Activated CD4-positive, alpha-beta memory T cell treated with anti-CD3 and anti-CD28 coated beads for 36 hours (primary cell): Measurements from ENCODE around the gene APOM. TPM values are rescaled to one million over a fixed set of nuclear protein-coding genes. Genes with fewer than 3 reads are reported as not detected.

Experiments used
- CTCF ChIA-PET: fragments of 350-600 bp; sonication (Branson Sonifier 250); formaldehyde crosslinking; loops from one replicate; lab custom pipeline; 2021; ENCODE audit warnings: antibody characterized with exemption, inconsistent platforms; lab: Charles Lee
- POLR2A ChIA-PET: fragments of 350-600 bp; sonication (Branson Sonifier 250); formaldehyde crosslinking; loops from one replicate; lab custom pipeline; 2021; ENCODE audit warnings: antibody characterized with exemption; lab: Charles Lee
- DNase-seq: peaks from one replicate; pipeline ENCODE4 v3.0.0-alpha.2; 2020
- H3K27ac Mint-ChIP-seq: one replicate; pipeline ENCODE4 v1.8.0; 2021; ENCODE audit warnings: mixed read lengths
- H3K27me3 Mint-ChIP-seq: one replicate; pipeline ENCODE4 v1.8.0; 2021; ENCODE audit warnings: mixed read lengths
- H3K36me3 Mint-ChIP-seq: one replicate; pipeline ENCODE4 v1.8.0; 2021; ENCODE audit warnings: mixed read lengths
- H3K4me1 Mint-ChIP-seq: one replicate; pipeline ENCODE4 v1.8.0; 2021; ENCODE audit warnings: low read depth, mixed read lengths
- H3K4me3 Mint-ChIP-seq: one replicate; pipeline ENCODE4 v1.8.0; 2021; ENCODE audit warnings: mild to moderate bottlenecking, mixed read lengths
- H3K9me3 Mint-ChIP-seq: one replicate; pipeline ENCODE4 v1.8.0; 2021; ENCODE audit warnings: mixed read lengths
- intact Hi-C: fragments of 100-400 bp; cut with micrococcal nuclease; formaldehyde crosslinking; loops from one replicate; pipeline ENCODE4 v1.15.1; 2023
- total RNA-seq, 2 experiments: library from RNA; stranded (reverse); gene quantifications; one replicate each; pipeline ENCODE4 v1.2.3, GENCODE V29; 2021

Gene APOM
- 1 to 10 TPM; 2.9 to 3.1 TPM for total RNA-seq

DNA sequence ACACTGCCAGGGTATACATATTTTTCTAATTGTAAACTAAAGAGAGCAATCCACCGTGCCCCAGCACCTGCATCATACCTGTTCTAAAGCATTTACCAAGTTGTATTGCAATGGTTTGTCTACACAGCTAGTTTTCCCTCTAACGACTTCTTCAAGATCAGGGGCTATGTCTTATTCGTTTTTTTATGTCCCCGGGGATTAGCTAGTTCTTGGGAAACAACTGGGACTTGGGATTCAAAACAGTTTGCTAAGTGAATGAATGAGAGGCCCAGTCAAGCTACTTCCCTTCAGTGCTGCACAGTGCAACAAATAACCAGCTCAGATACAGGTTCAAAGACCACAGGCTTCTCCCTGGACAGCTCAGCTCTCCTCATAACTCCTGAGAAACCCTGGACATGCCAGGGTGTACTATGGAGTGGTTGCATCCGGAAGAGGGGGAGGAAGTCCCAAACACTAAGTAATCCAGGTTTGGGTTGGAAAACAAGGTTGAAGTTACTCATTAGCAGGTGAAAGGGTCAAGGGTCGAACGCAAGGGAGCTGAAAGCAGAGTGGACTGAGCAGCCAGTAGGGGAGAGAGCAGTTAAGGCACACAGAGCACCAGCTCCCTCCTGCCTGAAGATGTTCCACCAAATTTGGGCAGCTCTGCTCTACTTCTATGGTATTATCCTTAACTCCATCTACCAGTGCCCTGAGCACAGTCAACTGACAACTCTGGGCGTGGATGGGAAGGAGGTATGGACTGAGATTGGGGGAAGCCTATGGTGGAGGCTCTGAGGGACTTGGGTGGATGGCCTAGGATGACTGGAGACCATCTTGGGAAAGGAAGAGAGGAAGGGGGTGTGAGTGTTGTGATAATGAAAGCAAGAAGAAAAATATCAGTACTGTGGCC, at the start of gene APOM:
TSS of gene APOM (plus strand) at position 546 of the 889 bp plus-strand sequence. CDS start at position 619, 73 bp downstream.
- CTCF ChIA-PET: interaction anchor here (1.2 to 1.4 kb wide), 2 partner anchors 74 to 110 kb away, joined by 3 to 4 read pairs; partner anchors contain the start of genes ATP6V1G2 and LTB
- no peak for DNase-seq
- POLR2A ChIA-PET: interaction anchor here (6.1 kb wide), 1 partner anchor 7 kb away, joined by 92 read pairs; the partner anchor contains the start of genes C6orf47, CSNK2B and GPANK1
- H3K4me3 Mint-ChIP-seq: no peak within 1 kb of the TSS
- H3K27me3 Mint-ChIP-seq: no peaks in the 10 kb centered on the region
- intact Hi-C loops: no loop called here
- H3K4me1 Mint-ChIP-seq: peaks cover 59% of the 10 kb centered on the region
- H3K9me3 Mint-ChIP-seq: no peaks in the 10 kb centered on the region
- H3K36me3 Mint-ChIP-seq: peaks cover 41% of the 10 kb centered on the region
- peak within 1 kb of the TSS; percentile 39 for H3K27ac Mint-ChIP-seq

DNA sequence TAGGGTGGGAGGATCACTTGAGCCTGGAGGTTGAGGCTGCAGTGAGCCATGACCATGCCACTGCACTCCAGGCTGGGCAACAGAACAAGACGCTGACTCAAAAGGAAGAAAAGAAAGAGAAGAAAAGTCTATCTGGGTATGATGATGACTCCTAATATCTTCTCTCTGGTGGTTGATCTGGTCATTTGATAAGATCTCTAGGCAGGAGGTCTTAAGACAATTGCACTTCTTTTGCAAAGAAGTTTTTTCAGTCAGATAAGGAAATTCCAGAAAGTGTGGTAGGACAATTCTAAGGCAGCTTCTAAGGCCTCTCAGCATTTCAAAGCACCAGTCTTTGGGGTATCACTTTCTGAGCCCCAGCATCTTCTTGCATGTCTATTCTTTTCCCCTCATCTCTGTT, 48.4 kb upstream of the APOM start:
- DNase-seq: no peak

DNA sequence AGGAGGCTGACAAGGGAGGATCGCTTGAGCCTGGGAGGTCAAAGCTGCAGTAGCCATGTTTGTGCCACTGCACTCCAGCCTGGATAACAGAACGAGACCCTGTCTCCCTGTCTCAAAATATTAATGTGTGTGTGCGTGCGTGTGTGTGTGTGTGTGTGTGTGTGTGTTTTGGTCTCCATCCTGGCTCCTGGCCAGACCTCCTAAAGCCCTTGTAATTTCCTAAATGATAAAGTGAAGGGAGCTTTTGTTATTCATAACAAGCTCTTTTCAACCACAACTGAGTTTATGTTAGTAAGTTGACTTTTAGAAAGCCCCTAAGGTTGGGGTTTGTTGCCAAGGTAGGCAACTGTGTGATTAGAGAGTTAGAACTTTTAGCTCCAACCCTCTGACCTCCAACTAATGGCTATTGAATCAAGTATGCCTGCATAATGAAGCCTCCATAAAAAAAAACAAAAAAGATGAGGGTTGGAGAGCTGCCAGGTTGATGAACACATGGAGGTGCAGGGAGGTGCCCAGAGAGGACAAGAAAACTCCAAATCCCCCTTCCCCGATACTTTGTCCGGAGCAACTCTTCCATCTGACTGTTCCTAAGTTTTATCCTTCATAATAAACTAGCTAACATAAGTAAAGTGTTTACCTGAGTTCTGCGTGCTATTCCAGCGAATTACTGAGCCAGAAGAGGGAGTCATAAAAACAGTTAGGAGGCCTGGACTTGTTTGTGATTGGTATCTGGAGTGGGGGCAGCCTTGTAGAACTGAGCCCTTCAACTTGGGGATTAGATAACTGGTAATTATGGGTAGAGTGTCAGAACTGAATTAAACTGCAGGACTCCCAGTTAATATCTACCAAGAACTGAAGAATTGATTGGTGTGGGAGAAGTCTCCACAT, 45.9 kb upstream of the APOM start:
- no peak overlapping the region for H3K4me3 Mint-ChIP-seq
- no peaks in the 10 kb centered on the region for H3K27me3 Mint-ChIP-seq
- no peak for DNase-seq
- H3K4me1 Mint-ChIP-seq: peaks cover under 1% of the 10 kb centered on the region
- CTCF ChIA-PET: interaction anchor here (1.6 to 4.0 kb wide), 3 partner anchors 12 to 68 kb away, joined by 3 to 27 read pairs (median 7); partner anchors contain the start of gene DDX39B
- POLR2A ChIA-PET: interaction anchor here (0.7 kb wide), 2 partner anchors 21 to 115 kb away, joined by 4 read pairs; no protein-coding TSS in a partner anchor
- intact Hi-C loops: loop anchor here (10.0 kb wide), 1 partner anchor 275 kb away; no protein-coding TSS in a partner anchor
- no peaks in the 10 kb centered on the region for H3K36me3 Mint-ChIP-seq
- H3K9me3 Mint-ChIP-seq: no peaks in the 10 kb centered on the region
- no peak overlapping the region for H3K27ac Mint-ChIP-seq

More for the DNA sequence above, 48.4 kb upstream of the APOM start:
- Mint-ChIP-seq H3K27me3 (no peaks in the 10 kb centered on the region), H3K4me3 (no peak overlapping the region), H3K4me1 (no peaks in the 10 kb centered on the region), H3K27ac (no peak overlapping the region), H3K36me3 (no peaks in the 10 kb centered on the region), H3K9me3 (no peaks in the 10 kb centered on the region)
- POLR2A ChIA-PET: no interaction called here
- intact Hi-C loops: no loop called here
- CTCF ChIA-PET: interaction anchor here (1.5 kb wide), 1 partner anchor 56 kb away, joined by 3 read pairs; no protein-coding TSS in a partner anchor

DNA sequence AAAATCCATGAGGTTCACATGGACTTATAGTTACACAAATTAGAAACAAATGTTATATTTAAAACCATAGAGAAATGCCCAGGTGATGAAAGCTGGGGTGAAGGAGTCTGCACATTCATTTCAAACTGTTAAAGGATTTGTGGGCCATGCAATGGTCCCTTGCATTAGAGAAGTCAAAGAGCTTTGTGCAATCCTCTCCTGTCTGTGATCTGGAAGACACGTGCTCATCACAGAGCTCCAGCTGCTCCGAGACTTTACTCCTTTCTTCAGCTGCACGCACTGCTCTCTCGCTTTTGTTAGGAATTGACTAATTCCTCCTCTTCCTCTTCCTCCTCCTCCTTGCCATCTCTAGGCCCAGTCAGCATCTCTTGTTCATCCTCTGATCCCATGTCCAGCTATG, 44.7 kb upstream of the APOM start:
- CTCF ChIA-PET: interaction anchor here (0.6 to 4.0 kb wide), 5 partner anchors 13 to 70 kb away, joined by 3 to 27 read pairs (median 3); partner anchors contain the start of gene DDX39B
- Mint-ChIP-seq H3K36me3 (no peaks in the 10 kb centered on the region), H3K27me3 (no peaks in the 10 kb centered on the region), H3K27ac (no peak overlapping the region), H3K4me1 (peaks cover 12% of the 10 kb centered on the region), H3K4me3 (no peak overlapping the region), H3K9me3 (no peaks in the 10 kb centered on the region)
- intact Hi-C loops: loop anchor here (10.0 kb wide), 1 partner anchor 276 kb away; no protein-coding TSS in a partner anchor
- POLR2A ChIA-PET: no interaction called here
- DNase-seq: no peak

DNA sequence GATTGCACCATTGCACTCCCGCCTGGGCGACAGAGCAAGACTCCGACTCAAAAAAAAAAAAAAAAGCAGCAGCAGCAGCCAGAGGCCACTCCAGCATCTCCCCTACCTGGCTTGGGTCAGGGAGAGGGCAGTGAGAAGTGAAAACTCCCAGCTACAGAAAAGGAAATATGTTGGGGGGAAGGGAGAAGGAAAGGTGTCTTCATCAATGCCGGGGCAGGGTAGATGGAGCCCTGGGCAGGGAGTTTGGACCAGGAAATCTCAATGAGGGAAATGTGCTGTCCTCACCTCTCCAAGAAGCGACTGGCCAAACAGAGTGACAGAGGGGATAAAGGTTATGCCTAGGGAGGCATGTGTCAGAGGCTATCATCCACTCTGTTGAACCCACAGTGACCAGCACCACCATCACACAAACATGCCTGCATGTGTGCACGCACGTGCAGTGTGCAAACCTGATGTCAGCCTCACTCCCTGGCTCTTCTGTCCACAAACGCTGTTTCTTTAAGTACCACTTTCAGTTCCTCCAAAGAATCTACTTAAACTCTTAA, 41.5 kb upstream of the APOM start:
- DNase-seq: no peak
- no peaks in the 10 kb centered on the region for H3K27me3 Mint-ChIP-seq
- CTCF ChIA-PET: interaction anchor here (2.0 to 4.5 kb wide), 2 partner anchors 16 to 63 kb away, joined by 6 to 22 read pairs; no protein-coding TSS in a partner anchor
- POLR2A ChIA-PET: interaction anchor here (0.9 to 1.8 kb wide), 3 partner anchors 16 to 78 kb away, joined by 3 to 4 read pairs (median 3); partner anchors contain the start of gene NFKBIL1
- H3K27ac Mint-ChIP-seq: no peak overlapping the region
- H3K9me3 Mint-ChIP-seq: no peaks in the 10 kb centered on the region
- H3K4me3 Mint-ChIP-seq: no peak overlapping the region
- intact Hi-C loops: loop anchor here (10.0 kb wide), 1 partner anchor 279 kb away; no protein-coding TSS in a partner anchor
- H3K36me3 Mint-ChIP-seq: no peaks in the 10 kb centered on the region
- peaks cover 30% of the 10 kb centered on the region for H3K4me1 Mint-ChIP-seq

DNA sequence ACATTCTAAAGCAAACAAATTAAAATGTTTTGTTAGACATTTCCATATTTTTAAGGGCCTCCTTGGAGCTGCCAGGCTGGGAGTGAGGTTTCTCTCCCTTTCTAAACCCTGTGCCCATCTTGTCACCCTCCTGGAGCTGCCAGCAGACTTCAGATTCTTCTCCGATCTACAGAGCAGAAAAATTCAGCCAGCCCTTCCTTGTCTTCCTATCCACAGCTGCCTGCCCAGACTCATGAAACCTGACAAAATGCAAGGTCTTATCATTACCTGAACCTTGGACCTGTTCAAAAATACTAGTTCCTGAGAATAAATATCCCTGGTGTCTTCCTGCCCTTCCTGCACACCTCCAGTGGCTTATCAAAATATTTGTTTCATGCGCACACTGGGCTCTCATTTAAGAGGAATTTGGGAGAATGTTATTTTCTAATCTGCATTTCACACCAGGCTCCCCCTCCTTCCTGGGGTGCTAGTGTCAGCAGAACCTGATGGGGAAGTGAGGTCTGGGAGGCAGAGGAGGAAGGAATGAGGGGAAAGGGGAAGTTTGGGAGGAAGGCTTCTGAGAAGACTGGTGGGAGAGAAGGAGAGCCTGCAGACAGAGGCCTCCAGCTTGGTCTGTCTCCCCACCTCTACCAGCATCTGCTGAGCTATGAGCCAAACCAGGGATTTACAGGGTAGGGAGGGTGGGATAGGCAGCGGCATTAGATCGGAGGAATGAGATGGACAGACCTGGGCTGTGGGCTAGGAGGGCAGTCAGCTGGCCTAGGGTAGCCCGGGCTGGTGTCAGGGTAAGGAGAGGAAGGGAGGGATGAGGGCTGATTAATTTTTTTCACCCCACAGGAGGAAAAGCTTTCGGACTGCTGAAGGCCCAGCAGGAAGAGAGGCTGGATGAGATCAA, 40.8 kb upstream of the APOM start, which contains the start of gene AIF1:
TSS of gene AIF1 (plus strand) at position 551 of the 895 bp plus-strand sequence. CDS start at position 647, 96 bp downstream.
- POLR2A ChIA-PET: interaction anchor here (1.1 to 1.8 kb wide), 2 partner anchors 67 to 79 kb away, joined by 3 to 4 read pairs; partner anchors contain the start of gene NFKBIL1
- intact Hi-C loops: loop anchor here (10.0 kb wide), 1 partner anchor 280 kb away; no protein-coding TSS in a partner anchor
- DNase-seq: no peak
- CTCF ChIA-PET: interaction anchor here (1.0 to 4.5 kb wide), 2 partner anchors 17 to 64 kb away, joined by 3 to 22 read pairs; no protein-coding TSS in a partner anchor
- peaks cover 33% of the 10 kb centered on the region for H3K4me1 Mint-ChIP-seq
- no peaks in the 10 kb centered on the region for H3K36me3 Mint-ChIP-seq
- peak within 1 kb of the TSS; percentile 66 for H3K4me3 Mint-ChIP-seq
- no peaks in the 10 kb centered on the region for H3K9me3 Mint-ChIP-seq
- no peaks in the 10 kb centered on the region for H3K27me3 Mint-ChIP-seq
- peak within 1 kb of the TSS; percentile 55 for H3K27ac Mint-ChIP-seq

DNA sequence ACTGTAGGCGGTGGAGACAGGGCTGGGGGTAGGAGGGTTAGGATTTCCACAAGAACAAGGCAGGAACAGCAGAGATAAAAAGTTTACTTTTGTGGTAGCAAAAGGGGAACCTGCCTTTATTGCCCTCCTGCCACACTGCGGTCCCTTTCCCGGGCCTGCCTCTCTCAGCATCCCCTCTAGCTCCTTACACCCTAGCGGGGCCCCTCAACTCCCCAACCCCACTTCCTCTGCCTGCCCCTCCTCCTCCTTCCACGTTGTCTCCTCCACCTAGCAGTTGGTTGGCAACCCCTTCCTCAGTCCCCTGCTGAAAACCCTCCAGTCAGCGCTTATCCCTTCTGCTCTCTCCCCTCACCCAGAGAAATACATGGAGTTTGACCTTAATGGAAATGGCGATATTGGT, 39.9 kb upstream of the APOM start:
- intact Hi-C loops: loop anchor here (10.0 kb wide), 1 partner anchor 281 kb away; no protein-coding TSS in a partner anchor
- CTCF ChIA-PET: interaction anchor here (0.7 to 4.5 kb wide), 3 partner anchors 11 to 65 kb away, joined by 3 to 22 read pairs (median 7); no protein-coding TSS in a partner anchor
- H3K27me3 Mint-ChIP-seq: no peaks in the 10 kb centered on the region
- H3K27ac Mint-ChIP-seq: peak overlapping the region; percentile 55
- DNase-seq: peak; percentile 53
- H3K36me3 Mint-ChIP-seq: no peaks in the 10 kb centered on the region
- H3K9me3 Mint-ChIP-seq: no peaks in the 10 kb centered on the region
- peak overlapping the region; percentile 66 for H3K4me3 Mint-ChIP-seq
- POLR2A ChIA-PET: no interaction called here
- H3K4me1 Mint-ChIP-seq: peaks cover 33% of the 10 kb centered on the region

DNA sequence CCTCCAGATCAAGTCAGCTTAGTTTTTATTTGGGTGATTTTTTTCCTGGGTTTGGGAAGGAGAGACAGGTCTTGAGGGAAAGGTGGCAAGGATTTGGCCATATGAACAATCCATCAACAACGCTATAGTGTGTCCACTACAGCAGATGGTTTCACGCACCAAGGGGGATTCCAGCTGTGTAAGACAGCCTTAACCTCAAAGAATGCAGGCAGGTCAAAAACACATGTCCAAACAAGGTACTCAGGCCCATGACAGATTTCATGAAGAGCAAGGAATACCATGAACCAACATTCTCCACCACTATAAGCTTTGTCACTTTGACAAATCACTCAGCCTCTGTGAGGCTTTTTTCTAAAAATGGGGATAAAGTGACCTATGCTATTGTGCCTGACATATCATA, 38.7 kb upstream of the APOM start:
- Mint-ChIP-seq H3K27me3 (no peaks in the 10 kb centered on the region), H3K9me3 (no peaks in the 10 kb centered on the region), H3K4me1 (peaks cover 38% of the 10 kb centered on the region), H3K36me3 (peaks cover 8% of the 10 kb centered on the region), H3K27ac (no peak overlapping the region), H3K4me3 (peak overlapping the region; percentile 7)
- POLR2A ChIA-PET: no interaction called here
- intact Hi-C loops: loop anchor here (10.0 kb wide), 1 partner anchor 282 kb away; no protein-coding TSS in a partner anchor
- no peak for DNase-seq
- CTCF ChIA-PET: interaction anchor here (2.2 to 4.5 kb wide), 2 partner anchors 19 to 66 kb away, joined by 7 to 22 read pairs; no protein-coding TSS in a partner anchor

DNA sequence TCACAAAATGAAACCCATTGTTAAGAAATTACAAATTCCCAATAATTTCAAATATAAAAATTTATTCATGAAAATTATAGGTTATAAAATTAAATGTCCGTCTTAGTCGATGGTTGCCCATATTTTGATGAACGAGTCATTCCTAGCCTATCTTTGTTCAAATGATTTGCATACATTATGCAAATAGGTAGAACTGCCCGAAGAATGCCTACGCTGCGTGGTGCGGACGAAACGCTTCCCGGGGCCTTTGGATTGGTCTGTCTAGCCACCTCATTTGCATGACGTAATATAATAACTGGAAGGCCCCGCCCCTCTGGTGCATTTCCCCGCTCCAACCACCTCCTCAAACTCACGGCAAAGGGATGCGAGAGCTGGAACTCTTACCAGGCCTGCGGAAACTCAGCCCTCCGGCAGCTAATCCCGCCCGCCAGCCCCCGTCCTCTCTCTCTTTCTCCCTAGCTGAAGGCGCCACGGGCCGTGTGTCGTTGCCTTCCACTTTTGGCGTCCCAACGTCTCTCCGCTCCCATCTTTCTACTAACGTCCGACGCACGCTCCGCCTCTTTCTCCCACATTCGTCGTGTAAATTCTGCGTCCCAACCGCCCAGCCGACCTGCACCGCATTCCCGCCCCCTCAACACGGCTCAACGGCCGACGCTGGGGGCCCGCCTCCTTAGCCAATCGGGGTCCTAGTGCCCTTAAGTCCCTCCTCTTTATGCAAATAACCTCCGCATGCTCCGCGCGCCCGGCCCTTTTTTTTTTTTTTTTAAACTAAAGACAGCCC, 35.7 kb upstream of the APOM start:
- ChIA-PET POLR2A (interaction anchor here (0.8 to 3.5 kb wide), 7 partner anchors 33 to 352 kb away, joined by 3 to 26 read pairs (median 5); partner anchors contain the start of genes BAG6, DDX39B, DXO and GPANK1), CTCF (interaction anchor here (0.8 to 1.3 kb wide), 5 partner anchors 22 to 78 kb away, joined by 3 to 6 read pairs (median 3); partner anchors contain the start of genes DDX39B and NCR3)
- Mint-ChIP-seq H3K27ac (peak overlapping the region; percentile 98), H3K36me3 (peaks cover 31% of the 10 kb centered on the region), H3K4me1 (peaks cover 47% of the 10 kb centered on the region), H3K4me3 (peak overlapping the region; percentile 91), H3K9me3 (no peaks in the 10 kb centered on the region), H3K27me3 (no peaks in the 10 kb centered on the region)
- intact Hi-C loops: loop anchor here (1.0 to 10.0 kb wide), 9 partner anchors 32 to 348 kb away; partner anchors contain the start of genes ATP6V1G2, BAG6, DDX39B and HLA-C
- DNase-seq: peak; percentile 98
